HepG2 (cell line): ENCODE data around the gene PTPRN. TPM values are rescaled to one million over a fixed set of nuclear protein-coding genes. Genes with fewer than 3 reads are reported as not detected.

ENCODE experiments used
- ATAC-seq: fragments of 200-7000 bp; cut with Tn5 transposase; 3 replicates; pipeline ENCODE4 v1.9.1; 2020; ENCODE audit warnings: mild to moderate bottlenecking, moderate library complexity
- BruUV-seq: library from RNA; stranded (reverse); fragments of 400-500 nt; replicated peaks from 2 replicates; lab custom pipeline; 2021; lab: Mats Ljungman, UMichigan
- CTCF ChIA-PET: fragments of 300-600 bp; formaldehyde crosslinking; extraction: SDS; loops from one replicate; lab custom pipeline; 2021; ENCODE audit warnings: low total read pairs, inconsistent platforms, low intra/inter-chr PET ratio; lab: Yijun Ruan, JAX
- POLR2A ChIA-PET: fragments of 350-600 bp; sonication (Branson Sonifier 250); formaldehyde crosslinking; loops from one replicate; lab custom pipeline; 2020; ENCODE audit warnings: antibody characterized with exemption, inconsistent platforms; lab: Yijun Ruan, JAX
- DNase-seq: peaks from one replicate; pipeline ENCODE4 v3.0.0-alpha.2; 2015; ENCODE audit warnings: low spot score
- FAIRE-seq: peaks from 3 replicates; lab custom pipeline; 2011; peaks lifted over from hg19 to GRCh38; lab: Jason Lieb, UNC
- H2AFZ ChIP-seq: one replicate; pipeline ENCODE4 v1.6.1; 2011; ENCODE audit warnings: low read length, inconsistent platforms
- H3K27ac ChIP-seq: fragments of 300-600 bp; 3 replicates; pipeline ENCODE4 v1.8.0; 2011; ENCODE audit warnings: mixed run types, mild to moderate bottlenecking, mixed read lengths, low read length, inconsistent platforms; ENCODE audit not compliant: insufficient read depth; ENCODE audit errors: extremely low read length
- H3K27me3 ChIP-seq, 2 experiments: fragments of 200-600 bp in 1 of 2; 2 replicates in 1 of 2; 3 replicates in 1 of 2; pipeline versions ENCODE4 v1.6.0 to v1.8.0; 2011; ENCODE audit warnings: low read length in 2 of 2, mild to moderate bottlenecking in 2 of 2, moderate library complexity in 2 of 2, inconsistent platforms in 1 of 2; ENCODE audit not compliant: insufficient read depth in 2 of 2, control insufficient read depth in 1 of 2
- H3K36me3 ChIP-seq, 2 experiments: fragments of 200-600 bp in 1 of 2; replicated peaks in 1 of 2; 2 replicates in 1 of 2; 3 replicates in 1 of 2; pipeline versions ENCODE4 v1.5.1 to v1.8.0; 2011; ENCODE audit warnings: low read length in 2 of 2, inconsistent platforms in 1 of 2; ENCODE audit not compliant: insufficient read depth in 2 of 2, control insufficient read depth in 1 of 2
- H3K4me1 ChIP-seq: 2 replicates; pipeline ENCODE4 v1.5.1; 2012; ENCODE audit warnings: low read length, inconsistent platforms; ENCODE audit not compliant: insufficient read depth
- H3K4me2 ChIP-seq: 2 replicates; pipeline ENCODE4 v1.6.0; 2011; ENCODE audit warnings: low read depth, low read length, inconsistent platforms
- H3K4me3 ChIP-seq, 3 experiments: fragments of 200-600 bp in 1 of 3; sonication (generic), shearing (Covaris generic) in 1 of 3; replicated peaks in 1 of 3; 2 replicates each; pipeline ENCODE4 v1.5.1; 2011 to 2016; ENCODE audit warnings: low read length in 3 of 3, inconsistent platforms in 2 of 3, low read depth in 2 of 3, mild to moderate bottlenecking in 2 of 3, control low read depth in 1 of 3, mixed read lengths in 1 of 3; ENCODE audit not compliant: insufficient read depth in 1 of 3
- H3K79me2 ChIP-seq: one replicate; pipeline ENCODE4 v1.6.1; 2011; ENCODE audit warnings: low read length, inconsistent platforms; ENCODE audit not compliant: insufficient read depth
- H3K9ac ChIP-seq: 2 replicates; pipeline ENCODE4 v1.6.0; 2011; ENCODE audit warnings: mild to moderate bottlenecking, low read depth, low read length, inconsistent platforms; ENCODE audit not compliant: insufficient read depth
- H3K9me3 ChIP-seq: 2 replicates; pipeline ENCODE4 v1.5.1; 2012; ENCODE audit warnings: mild to moderate bottlenecking, low read length
- H4K20me1 ChIP-seq: 2 replicates; pipeline ENCODE4 v1.6.0; 2011; ENCODE audit warnings: inconsistent platforms, mild to moderate bottlenecking, low read length, moderate library complexity; ENCODE audit not compliant: insufficient read depth
- ISX ChIP-seq: sonication (generic); formaldehyde crosslinking; conservative IDR thresholded peaks from 2 replicates; pipeline ENCODE4 v1.5.0; 2020; ENCODE audit warnings: missing genetic modification reagents
- KLF13 ChIP-seq: sonication (generic); formaldehyde crosslinking; IDR thresholded peaks from 2 replicates; pipeline ENCODE4 v1.4.0; 2020; ENCODE audit warnings: mild to moderate bottlenecking, missing genetic modification reagents
- MXI1 ChIP-seq: IDR thresholded peaks from 3 replicates; pipeline ENCODE4 v1.6.1; 2012; ENCODE audit warnings: low read depth, low read length, inconsistent platforms, borderline replicate concordance
- RCOR2 ChIP-seq: IDR thresholded peaks from 2 replicates; pipeline ENCODE4 v1.6.1; 2016; ENCODE audit warnings: missing biosample characterization, missing genetic modification reagents
- SNAPC2 ChIP-seq: sonication (generic); formaldehyde crosslinking; IDR thresholded peaks from 2 replicates; pipeline ENCODE4 v1.8.1; 2022; ENCODE audit warnings: mild to moderate bottlenecking, missing genetic modification reagents
- ZBTB21 ChIP-seq: sonication (generic); formaldehyde crosslinking; IDR thresholded peaks from 2 replicates; pipeline ENCODE4 v1.4.0; 2020; ENCODE audit warnings: missing genetic modification reagents
- ZBTB7A ChIP-seq: sonication (generic); formaldehyde crosslinking; IDR thresholded peaks from 2 replicates; pipeline ENCODE4 v1.8.0; 2022; ENCODE audit warnings: mild to moderate bottlenecking, missing genetic modification reagents
- ZNF207 ChIP-seq: fragments of 450-650 bp; IDR thresholded peaks from 2 replicates; pipeline ENCODE4 v1.6.1; 2016; ENCODE audit warnings: antibody characterized with exemption, borderline replicate concordance
- ZNF446 ChIP-seq: sonication (generic); formaldehyde crosslinking; IDR thresholded peaks from 2 replicates; pipeline ENCODE4 v1.5.0; 2020; ENCODE audit warnings: mild to moderate bottlenecking, missing genetic modification reagents
- ZNF562 ChIP-seq: sonication (generic); formaldehyde crosslinking; IDR thresholded peaks from 2 replicates; pipeline ENCODE4 v1.8.0; 2022; ENCODE audit warnings: missing genetic modification reagents, borderline replicate concordance
- ZNF572 ChIP-seq: sonication (generic); formaldehyde crosslinking; IDR thresholded peaks from 2 replicates; pipeline ENCODE4 v1.5.1; 2020; ENCODE audit warnings: mild to moderate bottlenecking, missing genetic modification reagents
- WGBS: methylation state at CpG from one replicate; pipeline ENCODE4 v1.1.6; 2017; ENCODE audit warnings: low lambda C conversion rate; 5-methylcytosine and 5-hydroxymethylcytosine counted together
- in situ Hi-C: cut with HindIII; loops from 2 replicates; pipeline ENCODE4 v1.10.0; 2017; ENCODE audit warnings: low pct_unique_long_range_greater_than_20kb; ENCODE audit not compliant: extremely low pct_ligation_motif_present
- intact Hi-C: fragments of 100-400 bp; cut with micrococcal nuclease; formaldehyde crosslinking; loops from one replicate; pipeline ENCODE4 v1.10.0; 2022; ENCODE audit not compliant: unreplicated experiment
- polyA plus RNA-seq, 8 experiments: library from polyadenylated mRNA; depleted of rRNA in 3 of 8; stranded (reverse) in 7 of 8; unstranded in 1 of 8; fragments of >200 nt; fragmentation: Illumina TruSeq in 4 of 8; extraction: Trizol in 4 of 8; gene quantifications; 2 replicates each; pipeline versions ENCODE4 v1.2.1 to v1.2.3, GENCODE V29; 2011 to 2016; ENCODE audit warnings: low read depth in 4 of 8, missing spikeins in 1 of 8, mixed read lengths in 1 of 8; ENCODE audit not compliant: insufficient read depth in 1 of 8
- total RNA-seq, 5 experiments: library from RNA; depleted of rRNA; stranded (reverse); fragments of >200 nt; fragmentation: Illumina TruSeq; extraction: Trizol; gene quantifications; 2 replicates each; pipeline ENCODE4 v1.2.3, GENCODE V29; 2016; ENCODE audit warnings: low read depth in 1 of 5
- TF ChIP-seq, protein P1 (sequence below): sonication (generic); formaldehyde crosslinking; IDR thresholded peaks from 2 replicates; pipeline ENCODE4 v1.4.0; 2020; ENCODE audit warnings: missing genetic modification reagents
- TF ChIP-seq, protein P2 (sequence below): sonication (generic); formaldehyde crosslinking; IDR thresholded peaks from 2 replicates; pipeline ENCODE4 v1.5.0; 2020; ENCODE audit warnings: missing genetic modification reagents
- TF ChIP-seq, protein P3 (sequence below): sonication (generic); formaldehyde crosslinking; IDR thresholded peaks from 2 replicates; pipeline ENCODE4 v1.5.0; 2020; ENCODE audit warnings: missing genetic modification reagents
- TF ChIP-seq, protein P4 (sequence below): sonication (generic); formaldehyde crosslinking; IDR thresholded peaks from 2 replicates; pipeline ENCODE4 v1.4.0; 2020; ENCODE audit warnings: missing genetic modification reagents, mild to moderate bottlenecking, borderline replicate concordance

PTPRN gene
- total and polyA plus RNA-seq, 2 of the 13 experiments (the other 11 are each of a cell fraction or from before 2014, with no cell fraction given): 0.26 TPM; not detected in 1

DNA sequence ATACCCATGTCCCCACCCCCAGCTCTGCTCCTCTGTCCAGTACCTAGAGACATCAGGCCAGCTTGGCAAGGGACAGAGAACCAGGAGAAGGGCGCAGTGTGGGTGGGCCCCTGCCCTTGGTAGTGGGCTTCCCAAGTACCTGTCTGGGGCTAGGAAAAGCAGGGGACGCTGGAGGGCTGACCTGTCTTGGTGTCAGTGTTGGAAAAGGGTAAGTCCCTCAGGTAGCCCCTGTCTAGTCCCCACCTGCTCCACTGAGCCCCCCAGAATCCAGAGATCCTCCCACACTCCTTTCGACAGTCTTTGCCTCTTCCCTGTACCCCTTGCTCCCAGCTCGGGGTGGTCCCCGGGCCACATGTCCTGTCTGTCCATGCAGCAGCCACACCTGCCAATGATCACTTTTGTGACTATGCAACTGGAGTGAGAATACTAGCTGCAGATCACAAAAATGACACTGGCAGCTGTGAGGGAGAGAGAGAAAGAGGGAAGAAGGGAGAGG lies 15.4 kb downstream of the PTPRN start:
- no peaks in the 10 kb centered on the region for H4K20me1 ChIP-seq
- no TSS peak for BruUV-seq
- H3K4me3 ChIP-seq: peak overlapping the region in 1 of 3 experiments; percentile 81; a peak in 1 of 6 replicates
- FAIRE-seq: no peak
- peaks cover 6 to 74% of the 10 kb centered on the region in 2 experiments; a peak in 4 of 5 replicates for H3K27me3 ChIP-seq
- in situ Hi-C loops: no loop called here
- ATAC-seq: no peak
- H3K4me2 ChIP-seq: peak overlapping the region; percentile 87
- WGBS: 55% methylated on average over 5 of the region's 5 CpGs
- POLR2A ChIA-PET: interaction anchor here (1.0 to 3.6 kb wide), 6 partner anchors 15 to 117 kb away, joined by 3 to 47 read pairs (median 16); partner anchors contain the start of genes CNPPD1, DNAJB2, GLB1L and STK16
- TF ChIP-seq ZNF446 (CRISPR knock-in tag): no peak
- TF ChIP-seq ZNF207: no peak
- TF ChIP-seq RCOR2 (CRISPR knock-in tag): no peak
- TF ChIP-seq, protein P1, sequence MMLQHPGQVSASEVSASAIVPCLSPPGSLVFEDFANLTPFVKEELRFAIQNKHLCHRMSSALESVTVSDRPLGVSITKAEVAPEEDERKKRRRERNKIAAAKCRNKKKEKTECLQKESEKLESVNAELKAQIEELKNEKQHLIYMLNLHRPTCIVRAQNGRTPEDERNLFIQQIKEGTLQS (CRISPR knock-in tag): no peak
- TF ChIP-seq ZBTB21 (CRISPR knock-in tag): no peak
- no peak for TF ChIP-seq MXI1
- TF ChIP-seq ZNF562 (CRISPR knock-in tag): no peak
- no peak for TF ChIP-seq KLF13 (CRISPR knock-in tag)
- TF ChIP-seq, protein P2, sequence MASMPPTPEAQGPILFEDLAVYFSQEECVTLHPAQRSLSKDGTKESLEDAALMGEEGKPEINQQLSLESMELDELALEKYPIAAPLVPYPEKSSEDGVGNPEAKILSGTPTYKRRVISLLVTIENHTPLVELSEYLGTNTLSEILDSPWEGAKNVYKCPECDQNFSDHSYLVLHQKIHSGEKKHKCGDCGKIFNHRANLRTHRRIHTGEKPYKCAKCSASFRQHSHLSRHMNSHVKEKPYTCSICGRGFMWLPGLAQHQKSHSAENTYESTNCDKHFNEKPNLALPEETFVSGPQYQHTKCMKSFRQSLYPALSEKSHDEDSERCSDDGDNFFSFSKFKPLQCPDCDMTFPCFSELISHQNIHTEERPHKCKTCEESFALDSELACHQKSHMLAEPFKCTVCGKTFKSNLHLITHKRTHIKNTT (CRISPR knock-in tag): no peak
- no peak for TF ChIP-seq ZBTB7A (CRISPR knock-in tag)
- no peak for TF ChIP-seq ZNF572
- no peak for TF ChIP-seq ISX (CRISPR knock-in tag)
- TF ChIP-seq, protein P3, sequence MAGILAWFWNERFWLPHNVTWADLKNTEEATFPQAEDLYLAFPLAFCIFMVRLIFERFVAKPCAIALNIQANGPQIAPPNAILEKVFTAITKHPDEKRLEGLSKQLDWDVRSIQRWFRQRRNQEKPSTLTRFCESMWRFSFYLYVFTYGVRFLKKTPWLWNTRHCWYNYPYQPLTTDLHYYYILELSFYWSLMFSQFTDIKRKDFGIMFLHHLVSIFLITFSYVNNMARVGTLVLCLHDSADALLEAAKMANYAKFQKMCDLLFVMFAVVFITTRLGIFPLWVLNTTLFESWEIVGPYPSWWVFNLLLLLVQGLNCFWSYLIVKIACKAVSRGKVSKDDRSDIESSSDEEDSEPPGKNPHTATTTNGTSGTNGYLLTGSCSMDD (CRISPR knock-in tag): no peak
- TF ChIP-seq, protein P4, sequence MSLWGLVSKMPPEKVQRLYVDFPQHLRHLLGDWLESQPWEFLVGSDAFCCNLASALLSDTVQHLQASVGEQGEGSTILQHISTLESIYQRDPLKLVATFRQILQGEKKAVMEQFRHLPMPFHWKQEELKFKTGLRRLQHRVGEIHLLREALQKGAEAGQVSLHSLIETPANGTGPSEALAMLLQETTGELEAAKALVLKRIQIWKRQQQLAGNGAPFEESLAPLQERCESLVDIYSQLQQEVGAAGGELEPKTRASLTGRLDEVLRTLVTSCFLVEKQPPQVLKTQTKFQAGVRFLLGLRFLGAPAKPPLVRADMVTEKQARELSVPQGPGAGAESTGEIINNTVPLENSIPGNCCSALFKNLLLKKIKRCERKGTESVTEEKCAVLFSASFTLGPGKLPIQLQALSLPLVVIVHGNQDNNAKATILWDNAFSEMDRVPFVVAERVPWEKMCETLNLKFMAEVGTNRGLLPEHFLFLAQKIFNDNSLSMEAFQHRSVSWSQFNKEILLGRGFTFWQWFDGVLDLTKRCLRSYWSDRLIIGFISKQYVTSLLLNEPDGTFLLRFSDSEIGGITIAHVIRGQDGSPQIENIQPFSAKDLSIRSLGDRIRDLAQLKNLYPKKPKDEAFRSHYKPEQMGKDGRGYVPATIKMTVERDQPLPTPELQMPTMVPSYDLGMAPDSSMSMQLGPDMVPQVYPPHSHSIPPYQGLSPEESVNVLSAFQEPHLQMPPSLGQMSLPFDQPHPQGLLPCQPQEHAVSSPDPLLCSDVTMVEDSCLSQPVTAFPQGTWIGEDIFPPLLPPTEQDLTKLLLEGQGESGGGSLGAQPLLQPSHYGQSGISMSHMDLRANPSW: no peak
- TF ChIP-seq SNAPC2 (CRISPR knock-in tag): no peak
- TF ChIP-seq, all 625 proteins: peak for 0
- DNase-seq: no peak
- intact Hi-C loops: loop anchor here (1.0 to 10.0 kb wide), 4 partner anchors 14 to 241 kb away; partner anchors contain the start of genes ABCB6 and DNAJB2
- Histone ChIP-seq H3K79me2 (no peaks in the 10 kb centered on the region), H3K9me3 (no peaks in the 10 kb centered on the region), H3K36me3 (no peaks in the 10 kb centered on the region), H2AFZ (peak overlapping the region; percentile 77), H3K4me1 (peaks cover 32% of the 10 kb centered on the region), H3K27ac (no peak overlapping the region), H3K9ac (peak overlapping the region; percentile 75; the same call in 1 of the 2 replicates)
- CTCF ChIA-PET: interaction anchor here (1.2 to 3.4 kb wide), 6 partner anchors 17 to 134 kb away, joined by 3 to 88 read pairs (median 14); partner anchors contain the start of genes ANKZF1, ATG9A, DNAJB2 and NHEJ1
